GM23338 (cell line): ENCODE data around the gene DTNBP1.

Source experiments
- CTCF ChIP-seq, 2 experiments: fragments of 200-600 bp in 1 of 2; sonication (generic) in 1 of 2; conservative IDR thresholded peaks; 2 replicates each; pipeline versions ENCODE4 v1.5.1 to v1.6.1; 2016 to 2017; ENCODE audit warnings: antibody characterized with exemption in 2 of 2, low read depth in 2 of 2, mild to moderate bottlenecking in 2 of 2, moderate library complexity in 1 of 2
- EZH2 ChIP-seq: fragments of 200-600 bp; sonication (generic); IDR thresholded peaks from one replicate; pipeline ENCODE4 v1.8.0; 2017; ENCODE audit warnings: antibody characterized with exemption, mild to moderate bottlenecking, low read depth; ENCODE audit not compliant: unreplicated experiment
- EZH2phosphoT487 ChIP-seq: fragments of 200-600 bp; sonication (generic); IDR thresholded peaks from one replicate; pipeline ENCODE4 v1.8.1; 2018; ENCODE audit warnings: antibody characterized with exemption; ENCODE audit not compliant: unreplicated experiment
- JUNB ChIP-seq: IDR thresholded peaks from one replicate; pipeline ENCODE4 v1.6.1; 2016; ENCODE audit warnings: antibody characterized with exemption; ENCODE audit not compliant: unreplicated experiment
- REST ChIP-seq: IDR thresholded peaks from one replicate; pipeline ENCODE4 v1.6.1; 2018; ENCODE audit warnings: antibody characterized with exemption; ENCODE audit not compliant: unreplicated experiment

GRCh38 chr6:15500078-15500740 is 162.6 kb downstream of the DTNBP1 start:
- TF ChIP-seq CTCF (conservative IDR thresholded peaks at IDR 0.05; ENCODE audit: low read depth in 2 of 2) (no peak), JUNB (no peak), EZH2 (no peak), EZH2phosphoT487 (no peak), REST (no peak)
